22Rv1 (cell line): ENCODE results near the gene FLNB.
"Not testable (repeated sequence)": the region's sequence is repeated elsewhere in the genome, so short reads cannot be mapped to it uniquely, and the experiment has no call there.

Experiments used
- H3K27ac ChIP-seq: fragments of 450-650 bp; 2 replicates; pipeline ENCODE4 v1.5.1; 2017
- ZFX ChIP-seq: fragments of 450-650 bp; IDR thresholded peaks from 2 replicates; pipeline ENCODE4 v1.6.1; 2017; ENCODE audit warnings: antibody characterized with exemption, borderline replicate concordance
- TF ChIP-seq, protein P1 (sequence below): fragments of 450-650 bp; IDR thresholded peaks from 2 replicates; pipeline ENCODE4 v1.5.1; 2017; ENCODE audit warnings: mild to moderate bottlenecking

FLNB gene

DNA sequence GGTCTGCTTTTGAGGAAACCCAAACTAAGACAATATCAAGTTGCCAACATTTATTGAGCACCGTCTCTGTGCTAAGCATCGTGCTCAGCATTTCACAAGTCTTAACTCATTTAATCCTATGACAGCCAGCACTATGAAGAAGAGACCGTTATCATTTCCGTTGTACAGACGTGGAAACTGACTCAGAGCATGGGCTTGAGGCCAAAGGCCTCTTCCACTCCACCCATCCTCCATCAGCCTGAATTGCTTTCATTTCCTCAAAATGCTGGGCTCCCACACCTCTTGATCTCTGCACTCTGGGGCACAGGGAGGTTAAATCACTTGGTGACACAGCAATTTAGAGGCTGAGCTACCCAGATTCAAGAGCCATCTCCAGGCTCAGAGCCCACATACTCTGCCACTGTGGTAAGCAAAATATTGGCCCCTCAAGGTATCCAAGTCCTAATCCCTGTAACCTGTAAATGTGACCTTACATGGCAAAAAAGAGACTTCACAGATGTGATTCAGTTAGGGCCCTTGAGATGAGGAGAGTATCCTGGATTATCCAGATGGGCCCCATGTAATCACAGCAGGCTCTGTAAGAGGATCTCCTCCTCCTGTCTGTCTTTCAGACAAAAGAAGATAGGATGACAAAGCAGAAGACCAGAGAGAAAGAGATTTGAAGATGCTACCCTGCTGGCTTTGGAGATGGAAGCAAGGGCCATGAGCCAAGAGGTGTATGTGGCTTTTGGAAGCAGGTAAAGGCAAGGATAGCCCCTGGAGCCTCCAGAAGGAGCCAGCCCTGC, 24.3 kb upstream of the FLNB start:
- no peak overlapping the region for H3K27ac ChIP-seq

DNA sequence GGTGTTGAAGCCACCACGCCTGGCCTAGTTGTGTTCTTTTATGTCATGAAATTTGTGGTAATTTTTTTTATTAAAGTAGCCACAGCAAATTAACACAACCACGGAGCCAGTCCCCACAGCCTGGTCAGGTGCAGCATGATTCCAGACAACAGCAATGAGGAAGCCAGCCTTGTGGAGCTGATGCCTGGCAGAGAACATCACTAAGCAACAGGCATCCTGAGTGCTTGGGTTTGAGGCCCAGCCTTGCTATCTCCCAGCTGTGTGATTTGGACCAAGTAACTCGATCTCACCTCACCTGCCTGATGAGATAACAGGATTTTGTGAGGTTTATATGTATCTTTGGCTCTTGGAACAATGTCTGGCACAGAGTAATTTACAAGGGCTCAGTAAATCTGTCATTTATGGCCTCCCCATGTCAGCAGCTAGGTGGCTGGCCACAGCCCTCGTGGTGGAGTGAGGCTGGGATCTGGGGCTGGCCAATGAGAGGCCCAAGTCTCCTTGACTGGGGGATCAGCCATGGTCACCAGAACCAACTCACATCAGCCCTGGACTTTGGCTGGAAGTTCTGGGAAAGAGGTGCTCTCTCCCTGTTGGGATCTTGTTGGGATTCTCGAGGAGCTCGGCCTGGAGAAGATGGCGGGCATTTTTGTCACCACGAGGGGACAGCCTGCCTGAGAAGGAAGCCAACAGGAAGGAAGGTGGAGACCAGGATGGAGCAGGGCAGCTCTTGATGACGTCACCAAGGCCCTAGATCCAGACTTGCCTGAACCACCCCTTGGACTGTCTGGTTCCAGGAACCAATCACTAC, 22.8 kb upstream of the FLNB start:
- H3K27ac ChIP-seq: no peak overlapping the region
- no peak for TF ChIP-seq ZFX
- TF ChIP-seq, protein P1, sequence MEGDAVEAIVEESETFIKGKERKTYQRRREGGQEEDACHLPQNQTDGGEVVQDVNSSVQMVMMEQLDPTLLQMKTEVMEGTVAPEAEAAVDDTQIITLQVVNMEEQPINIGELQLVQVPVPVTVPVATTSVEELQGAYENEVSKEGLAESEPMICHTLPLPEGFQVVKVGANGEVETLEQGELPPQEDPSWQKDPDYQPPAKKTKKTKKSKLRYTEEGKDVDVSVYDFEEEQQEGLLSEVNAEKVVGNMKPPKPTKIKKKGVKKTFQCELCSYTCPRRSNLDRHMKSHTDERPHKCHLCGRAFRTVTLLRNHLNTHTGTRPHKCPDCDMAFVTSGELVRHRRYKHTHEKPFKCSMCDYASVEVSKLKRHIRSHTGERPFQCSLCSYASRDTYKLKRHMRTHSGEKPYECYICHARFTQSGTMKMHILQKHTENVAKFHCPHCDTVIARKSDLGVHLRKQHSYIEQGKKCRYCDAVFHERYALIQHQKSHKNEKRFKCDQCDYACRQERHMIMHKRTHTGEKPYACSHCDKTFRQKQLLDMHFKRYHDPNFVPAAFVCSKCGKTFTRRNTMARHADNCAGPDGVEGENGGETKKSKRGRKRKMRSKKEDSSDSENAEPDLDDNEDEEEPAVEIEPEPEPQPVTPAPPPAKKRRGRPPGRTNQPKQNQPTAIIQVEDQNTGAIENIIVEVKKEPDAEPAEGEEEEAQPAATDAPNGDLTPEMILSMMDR: no peak

More for the DNA sequence above, 24.3 kb upstream of the FLNB start:
- TF ChIP-seq, protein P1: no peak
- no peak for TF ChIP-seq ZFX

DNA sequence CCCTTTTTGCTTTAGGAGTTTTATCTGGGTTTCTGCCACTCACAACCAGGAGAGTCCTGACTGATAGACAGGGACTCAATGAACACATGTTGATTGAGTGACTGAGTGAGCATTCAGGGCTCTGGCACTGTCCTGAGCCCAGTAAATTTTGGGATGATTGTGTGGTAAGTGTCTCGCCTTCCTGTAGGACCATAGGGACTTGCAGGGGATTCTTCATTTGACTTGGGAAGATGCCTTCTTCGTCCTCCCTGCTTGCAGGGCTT, 22.3 kb upstream of the FLNB start:
- H3K27ac ChIP-seq: no peak overlapping the region
- TF ChIP-seq, protein P1: no peak
- TF ChIP-seq ZFX: no peak

DNA sequence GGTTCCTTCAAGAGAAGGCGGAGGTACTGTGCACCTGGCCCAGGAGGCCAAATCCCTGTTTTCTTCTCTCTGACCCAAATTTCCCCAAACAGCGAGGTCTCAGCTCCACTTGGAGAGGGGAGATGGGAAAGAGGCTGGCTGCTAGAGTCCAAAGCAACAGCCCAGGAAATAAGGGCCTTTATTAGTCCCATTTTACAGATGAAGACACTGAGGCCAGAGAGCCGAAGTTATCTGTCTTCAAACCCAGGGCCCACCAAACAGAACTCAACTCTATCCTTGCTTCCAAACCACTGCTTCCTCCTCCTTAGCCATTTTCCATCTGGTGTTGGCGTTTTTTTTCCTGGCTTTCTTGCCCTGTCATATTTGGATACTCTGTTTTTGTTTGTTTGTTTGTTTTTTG, 22.0 kb upstream of the FLNB start:
- no peak for TF ChIP-seq ZFX
- TF ChIP-seq, protein P1: no peak
- no peak overlapping the region for H3K27ac ChIP-seq

DNA sequence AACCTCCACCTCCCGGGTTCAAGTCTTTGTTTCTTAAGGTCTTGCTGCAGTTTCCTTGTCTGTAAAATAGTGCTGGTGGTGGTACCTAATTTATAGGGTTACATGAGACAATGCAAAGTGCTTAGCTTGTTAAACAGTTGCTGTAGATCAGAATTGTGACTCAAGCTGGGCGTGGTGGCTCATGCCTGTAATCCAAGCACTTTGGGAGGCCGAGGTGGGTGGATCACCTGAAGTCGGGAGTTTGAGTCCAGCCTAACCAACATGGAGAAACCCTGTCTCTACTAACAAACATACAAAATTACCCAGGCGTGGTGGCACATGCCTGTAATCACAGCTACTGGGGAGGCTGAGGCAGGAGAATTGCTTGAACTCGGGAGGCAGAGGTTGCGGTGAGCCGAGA, 19.0 kb upstream of the FLNB start:
- not testable (repeated sequence) for H3K27ac ChIP-seq

DNA sequence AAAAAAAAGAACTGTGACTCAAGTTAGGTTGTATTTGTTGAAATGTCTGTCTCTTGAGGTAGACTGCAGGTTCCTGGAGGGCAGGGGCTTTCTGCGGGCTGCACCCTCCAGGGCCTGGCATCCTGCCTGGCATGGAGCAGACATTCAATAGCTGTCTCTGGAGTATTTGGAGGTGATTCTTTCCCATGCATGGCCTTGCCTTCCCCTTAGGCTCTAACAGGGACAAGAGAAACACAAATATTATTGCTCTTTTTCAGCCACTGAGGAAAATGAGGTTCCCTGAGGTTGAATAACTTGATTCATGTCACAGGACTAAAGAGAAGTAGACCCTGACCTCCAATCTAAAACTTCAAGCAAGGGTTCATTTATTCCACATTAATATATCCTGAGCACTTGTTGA, 18.6 kb upstream of the FLNB start:
- no peak for TF ChIP-seq ZFX
- TF ChIP-seq, protein P1: no peak
- H3K27ac ChIP-seq: no peak overlapping the region

DNA sequence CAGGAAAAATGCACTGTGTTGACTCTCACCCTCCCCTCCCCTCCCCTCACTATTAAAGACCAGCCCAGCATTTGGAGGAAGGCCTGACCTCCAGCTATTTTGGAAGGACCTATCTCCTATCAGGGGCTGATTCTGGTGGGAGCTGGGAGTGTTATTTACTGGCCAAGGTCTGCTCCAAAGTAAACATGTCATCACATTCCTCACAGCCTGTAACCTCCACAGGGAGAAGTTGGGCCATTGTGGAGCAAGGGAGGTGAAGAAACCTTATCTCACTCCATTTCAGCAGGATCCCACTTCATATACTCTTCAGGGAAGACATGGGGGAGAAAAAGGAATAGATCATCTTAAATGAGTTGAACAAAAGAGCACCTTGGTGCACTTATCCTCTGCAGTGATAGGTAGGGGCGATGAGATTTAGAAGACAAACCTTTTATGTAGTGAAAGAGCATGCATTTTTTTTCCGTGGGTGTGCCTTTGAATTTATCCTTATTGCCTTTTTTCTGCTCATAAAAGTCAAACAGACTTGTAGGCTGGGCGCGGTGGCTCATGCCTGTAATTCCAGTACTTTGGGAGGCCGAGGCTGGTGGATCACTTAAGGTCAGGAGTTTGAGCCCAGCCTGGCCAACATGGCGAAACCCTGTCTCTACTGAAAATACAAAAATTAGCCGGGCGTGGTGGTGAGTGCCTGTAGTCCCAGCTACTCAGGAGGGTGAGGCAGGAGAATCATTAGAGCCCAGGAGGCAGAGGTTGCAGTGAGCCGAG, 15.6 kb upstream of the FLNB start:
- TF ChIP-seq ZFX: no peak
- TF ChIP-seq, protein P1: no peak
- H3K27ac ChIP-seq: no peak overlapping the region
